ENCODE measurements around the gene LRRN2. TPM values are rescaled to one million over a fixed set of nuclear protein-coding genes. Genes with fewer than 3 reads are reported as not detected.

Gene LRRN2
- polyA plus RNA-seq, 2 of the 4 experiments (the other 2 are of a cell fraction), result 3.6 to 6.6 TPM

DNA sequence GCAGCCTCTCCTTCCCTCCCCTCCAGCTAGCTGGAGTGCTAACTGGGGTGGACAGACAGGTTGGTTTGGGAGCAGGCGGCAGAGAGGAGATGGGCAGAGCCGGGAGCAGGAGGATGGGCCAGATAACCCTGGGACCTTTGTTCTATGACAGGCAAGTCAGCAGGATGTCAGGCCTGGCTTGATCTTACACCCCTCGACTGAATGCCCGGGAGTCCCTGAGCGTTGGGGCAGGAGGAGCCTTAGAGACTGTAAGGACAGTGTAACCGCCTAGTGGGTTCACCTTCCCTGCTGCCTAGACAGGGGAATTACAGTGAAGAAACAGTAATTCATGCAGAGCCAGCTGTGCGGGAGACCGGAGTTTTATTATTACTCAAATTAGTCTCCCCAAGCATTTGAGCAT lies 109.1 kb downstream of the LRRN2 start:
- peaks cover 27% of the 10 kb centered on the region for H3K4me1 ChIP-seq
- 95% methylated on average over 8 of the region's 8 CpGs for WGBS (ENCODE audit: missing lambda C conversion rate)
- ChIA-PET CTCF (interaction anchor here (1.2 to 26.0 kb wide), 5 partner anchors 11 to 228 kb away, joined by 3 to 591 read pairs (median 30); no protein-coding TSS in a partner anchor), POLR2A (no interaction called here)
- no peak overlapping the region for H3K27ac ChIP-seq
- H3K9me3 ChIP-seq, result no peaks in the 10 kb centered on the region
- ATAC-seq, result peak in 1 of 2 experiments; percentile 30; a peak in 1 of 6 replicates
- DNase-seq (ENCODE audit: low read depth in 1 of 2, low spot score in 1 of 2), result no peak
- no peak overlapping the region for H3K4me3 ChIP-seq
- TF ChIP-seq HDAC2 (IDR thresholded peaks at IDR 0.05) (no peak), NFE2L2 (conservative IDR thresholded peaks at IDR 0.05; ENCODE audit: low read length) (no peak), FOSL2 (IDR thresholded peaks at IDR 0.05) (no peak), FOSL2 (CRISPR knock-in tag; IDR thresholded peaks at IDR 0.05) (no peak), SMC3 (IDR thresholded peaks at IDR 0.05) (no peak), JUNB (IDR thresholded peaks at IDR 0.05) (no peak)
- TF ChIP-seq, protein P1, sequence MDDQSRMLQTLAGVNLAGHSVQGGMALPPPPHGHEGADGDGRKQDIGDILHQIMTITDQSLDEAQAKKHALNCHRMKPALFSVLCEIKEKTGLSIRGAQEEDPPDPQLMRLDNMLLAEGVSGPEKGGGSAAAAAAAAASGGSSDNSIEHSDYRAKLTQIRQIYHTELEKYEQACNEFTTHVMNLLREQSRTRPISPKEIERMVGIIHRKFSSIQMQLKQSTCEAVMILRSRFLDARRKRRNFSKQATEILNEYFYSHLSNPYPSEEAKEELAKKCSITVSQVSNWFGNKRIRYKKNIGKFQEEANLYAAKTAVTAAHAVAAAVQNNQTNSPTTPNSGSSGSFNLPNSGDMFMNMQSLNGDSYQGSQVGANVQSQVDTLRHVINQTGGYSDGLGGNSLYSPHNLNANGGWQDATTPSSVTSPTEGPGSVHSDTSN (IDR thresholded peaks at IDR 0.05), result no peak
- FAIRE-seq, result no peak
- H3K4me2 ChIP-seq, result no peak overlapping the region

DNA sequence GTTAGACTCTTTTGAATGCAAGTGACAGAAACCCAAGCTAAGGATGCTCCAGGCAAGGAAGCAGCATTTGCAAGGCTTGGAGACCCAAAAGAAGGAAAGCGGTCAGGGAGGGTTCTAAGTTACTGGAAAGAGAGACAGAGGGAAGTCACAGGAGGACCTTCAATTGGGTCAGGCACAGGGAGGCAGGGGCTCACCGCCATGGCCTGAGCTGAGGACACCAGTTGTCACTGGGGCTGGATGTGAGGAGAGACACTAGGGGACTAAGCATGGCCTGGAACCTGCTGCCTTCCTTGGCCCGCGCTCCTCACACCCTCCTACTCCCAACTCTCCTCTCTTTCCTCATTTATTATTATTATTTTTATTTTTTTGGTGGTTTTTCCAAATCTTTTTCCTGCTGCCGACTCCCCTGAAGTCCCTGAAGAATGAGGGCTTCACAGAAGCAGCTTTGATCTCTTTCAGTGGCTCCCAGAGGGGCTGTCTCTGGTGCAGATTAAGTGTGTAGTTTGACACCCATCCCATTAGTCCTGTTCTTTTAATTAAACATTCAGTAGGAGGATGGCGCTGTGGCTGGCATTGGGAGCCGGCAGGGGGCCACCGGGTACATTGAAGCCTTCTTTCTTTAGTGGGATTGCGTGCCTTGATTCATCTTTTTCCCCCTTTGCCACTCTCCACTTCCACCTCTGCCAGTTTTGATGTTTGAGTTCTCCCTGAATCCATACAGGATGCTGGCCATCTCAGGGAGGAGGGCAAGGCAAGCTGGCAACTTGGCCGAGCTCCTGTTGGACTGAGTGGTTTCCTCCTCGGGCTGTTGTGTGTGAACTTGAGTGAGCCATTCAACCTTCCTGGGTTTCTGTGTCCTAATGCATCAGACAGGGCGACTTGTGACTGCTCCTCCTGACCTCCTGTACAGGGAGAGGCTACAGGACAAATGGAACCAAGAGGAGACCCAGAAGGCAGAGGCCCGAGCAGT lies 110.0 kb downstream of the LRRN2 start:
- no peak for ATAC-seq
- 89% methylated on average over 13 of the region's 13 CpGs for WGBS (ENCODE audit: missing lambda C conversion rate)
- TF ChIP-seq NPAS2 (CRISPR knock-in tag; IDR thresholded peaks at IDR 0.05; ENCODE audit: borderline replicate concordance) (no peak), ZNF302 (CRISPR knock-in tag; IDR thresholded peaks at IDR 0.05) (no peak), EHMT2 (IDR thresholded peaks at IDR 0.05; ENCODE audit: low read depth) (no peak), HOXB13 (CRISPR knock-in tag; IDR thresholded peaks at IDR 0.05; ENCODE audit: low read depth) (no peak), MAZ (IDR thresholded peaks at IDR 0.05; ENCODE audit: borderline replicate concordance, low read depth, low read length) (no peak)
- no peak overlapping the region for H3K4me3 ChIP-seq
- ChIA-PET CTCF (interaction anchor here (1.0 to 26.0 kb wide), 7 partner anchors 10 to 237 kb away, joined by 3 to 591 read pairs (median 5); no protein-coding TSS in a partner anchor), POLR2A (no interaction called here)
- DNase-seq (ENCODE audit: low read depth in 1 of 2, low spot score in 1 of 2), result no peak
- no peak overlapping the region; a peak in 1 of 6 replicates for H3K27ac ChIP-seq
- peaks cover 27% of the 10 kb centered on the region for H3K4me1 ChIP-seq
- no peak for FAIRE-seq
- no peak overlapping the region for H3K4me2 ChIP-seq
- H3K9me3 ChIP-seq, result no peaks in the 10 kb centered on the region

DNA sequence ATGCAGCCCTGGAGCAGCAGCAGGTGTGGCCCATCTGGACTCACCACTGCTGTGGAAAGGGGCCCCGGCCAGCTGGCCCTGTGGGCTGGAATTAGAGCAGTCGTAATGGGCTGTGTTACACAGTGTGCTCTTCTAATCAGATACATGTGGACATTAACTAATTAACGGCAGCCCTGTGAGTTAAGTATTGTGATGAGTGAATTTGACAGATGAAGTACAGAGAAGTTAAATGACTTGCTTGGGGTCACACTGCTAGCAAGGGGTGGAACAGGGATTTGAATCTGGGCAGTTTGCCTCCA lies 110.7 kb downstream of the LRRN2 start:
- FAIRE-seq (no peak), ATAC-seq (no peak), DNase-seq (ENCODE audit: low read depth in 1 of 2, low spot score in 1 of 2) (no peak)
- CTCF ChIA-PET, result interaction anchor here (1.3 to 26.0 kb wide), 5 partner anchors 9 to 238 kb away, joined by 3 to 591 read pairs (median 30); no protein-coding TSS in a partner anchor
- Histone ChIP-seq H3K27ac (peak overlapping the region in 1 of 2 experiments; percentile 40; a peak in 4 of 6 replicates), H3K4me3 (no peak overlapping the region), H3K4me2 (no peak overlapping the region), H3K9me3 (0 out of 3 replicates have a peak, but pooled peaks cover 2% of the 10 kb centered on the region), H3K4me1 (peaks cover 27% of the 10 kb centered on the region)
- POLR2A ChIA-PET, result no interaction called here
- no peak for TF ChIP-seq ZFP36 (IDR thresholded peaks at IDR 0.05; ENCODE audit: borderline replicate concordance, partially characterized antibody)
- no peak for TF ChIP-seq RCOR1 (IDR thresholded peaks at IDR 0.05; ENCODE audit: low read depth, low read length)
- TF ChIP-seq ZNF302 (CRISPR knock-in tag; IDR thresholded peaks at IDR 0.05), result no peak
- no peak for TF ChIP-seq POLR2AphosphoS2 (conservative IDR thresholded peaks at IDR 0.05; ENCODE audit: low read length)
- TF ChIP-seq FOXS1 (CRISPR knock-in tag; IDR thresholded peaks at IDR 0.05), result no peak
- TF ChIP-seq NR3C1 (IDR thresholded peaks at IDR 0.05), result no peak
- no peak for TF ChIP-seq FOSB (CRISPR knock-in tag; IDR thresholded peaks at IDR 0.05)
- TF ChIP-seq, protein P2, sequence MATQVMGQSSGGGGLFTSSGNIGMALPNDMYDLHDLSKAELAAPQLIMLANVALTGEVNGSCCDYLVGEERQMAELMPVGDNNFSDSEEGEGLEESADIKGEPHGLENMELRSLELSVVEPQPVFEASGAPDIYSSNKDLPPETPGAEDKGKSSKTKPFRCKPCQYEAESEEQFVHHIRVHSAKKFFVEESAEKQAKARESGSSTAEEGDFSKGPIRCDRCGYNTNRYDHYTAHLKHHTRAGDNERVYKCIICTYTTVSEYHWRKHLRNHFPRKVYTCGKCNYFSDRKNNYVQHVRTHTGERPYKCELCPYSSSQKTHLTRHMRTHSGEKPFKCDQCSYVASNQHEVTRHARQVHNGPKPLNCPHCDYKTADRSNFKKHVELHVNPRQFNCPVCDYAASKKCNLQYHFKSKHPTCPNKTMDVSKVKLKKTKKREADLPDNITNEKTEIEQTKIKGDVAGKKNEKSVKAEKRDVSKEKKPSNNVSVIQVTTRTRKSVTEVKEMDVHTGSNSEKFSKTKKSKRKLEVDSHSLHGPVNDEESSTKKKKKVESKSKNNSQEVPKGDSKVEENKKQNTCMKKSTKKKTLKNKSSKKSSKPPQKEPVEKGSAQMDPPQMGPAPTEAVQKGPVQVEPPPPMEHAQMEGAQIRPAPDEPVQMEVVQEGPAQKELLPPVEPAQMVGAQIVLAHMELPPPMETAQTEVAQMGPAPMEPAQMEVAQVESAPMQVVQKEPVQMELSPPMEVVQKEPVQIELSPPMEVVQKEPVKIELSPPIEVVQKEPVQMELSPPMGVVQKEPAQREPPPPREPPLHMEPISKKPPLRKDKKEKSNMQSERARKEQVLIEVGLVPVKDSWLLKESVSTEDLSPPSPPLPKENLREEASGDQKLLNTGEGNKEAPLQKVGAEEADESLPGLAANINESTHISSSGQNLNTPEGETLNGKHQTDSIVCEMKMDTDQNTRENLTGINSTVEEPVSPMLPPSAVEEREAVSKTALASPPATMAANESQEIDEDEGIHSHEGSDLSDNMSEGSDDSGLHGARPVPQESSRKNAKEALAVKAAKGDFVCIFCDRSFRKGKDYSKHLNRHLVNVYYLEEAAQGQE (IDR thresholded peaks at IDR 0.05), result no peak
- no peak for TF ChIP-seq KDM5A (IDR thresholded peaks at IDR 0.05)
- no peak for TF ChIP-seq RARB (CRISPR knock-in tag; IDR thresholded peaks at IDR 0.05)
- TF ChIP-seq CEBPB (IDR thresholded peaks at IDR 0.05), result no peak
- 94% methylated on average over 2 of the region's 3 CpGs for WGBS (ENCODE audit: missing lambda C conversion rate)

All from A549 (cell line).